Activated CD4-positive, alpha-beta T cell treated with anti-CD3 and anti-CD28 coated beads for 1 hour (primary cell): ENCODE results near the gene PGAM4.
"Not testable (repeated sequence)": the region's sequence is repeated elsewhere in the genome, so short reads cannot be mapped to it uniquely, and the experiment has no call there.

Experiments
- DNase-seq: peaks from one replicate; pipeline ENCODE4 v3.0.0-alpha.2; 2020

Gene PGAM4

DNA sequence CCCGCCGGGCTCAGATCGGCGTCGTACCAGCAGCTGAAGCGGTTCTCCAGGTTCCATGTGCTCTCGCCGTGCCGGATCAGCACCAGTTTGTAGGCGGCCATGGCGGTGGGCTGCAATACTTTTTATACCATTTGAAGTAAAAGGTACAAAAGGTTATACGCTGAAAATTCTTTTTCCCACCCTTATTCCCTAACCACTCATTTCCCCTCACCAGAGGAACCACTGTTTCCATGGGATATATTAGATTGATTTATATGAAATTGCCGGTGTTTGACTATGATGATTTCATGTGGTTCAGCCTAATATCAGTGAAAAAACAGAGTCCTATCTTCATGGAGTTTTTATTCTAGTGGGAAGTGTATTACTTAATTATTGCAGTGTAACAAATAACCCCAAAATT is at the start of gene PGAM4:
Gene PGAM4, minus strand, starts transcription at position 101 of the 400 bp plus-strand sequence. Its CDS starts 0 bp downstream, at position 101.
- DNase-seq = no peak

GRCh38 chrX:78011846-78012245 is 42.4 kb upstream of the PGAM4 start:
- no peak for DNase-seq

DNA sequence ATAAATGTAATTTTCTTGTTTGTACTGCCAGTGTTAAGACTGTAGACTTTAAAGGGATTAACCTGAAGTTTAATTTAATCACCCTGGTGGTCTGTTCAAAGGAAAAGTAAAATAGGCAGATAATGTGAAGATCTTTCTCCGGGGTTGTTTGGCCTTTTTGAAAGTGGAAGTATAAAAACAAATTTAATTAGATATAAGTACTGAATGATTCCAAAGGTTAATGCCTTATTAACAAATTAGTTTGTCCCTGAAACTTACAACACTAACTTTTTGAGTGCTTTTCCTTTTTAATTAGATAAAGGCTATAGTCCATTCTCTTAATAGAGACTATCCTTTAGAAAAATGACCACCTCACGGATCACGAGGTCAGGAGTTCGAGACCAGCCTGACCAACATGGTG is 10.4 kb upstream of the PGAM4 start:
- no peak for DNase-seq

- no peak for DNase-seq
Observed at GRCh38 chrX:77977518-77977917, 8.1 kb upstream of the PGAM4 start.

DNA sequence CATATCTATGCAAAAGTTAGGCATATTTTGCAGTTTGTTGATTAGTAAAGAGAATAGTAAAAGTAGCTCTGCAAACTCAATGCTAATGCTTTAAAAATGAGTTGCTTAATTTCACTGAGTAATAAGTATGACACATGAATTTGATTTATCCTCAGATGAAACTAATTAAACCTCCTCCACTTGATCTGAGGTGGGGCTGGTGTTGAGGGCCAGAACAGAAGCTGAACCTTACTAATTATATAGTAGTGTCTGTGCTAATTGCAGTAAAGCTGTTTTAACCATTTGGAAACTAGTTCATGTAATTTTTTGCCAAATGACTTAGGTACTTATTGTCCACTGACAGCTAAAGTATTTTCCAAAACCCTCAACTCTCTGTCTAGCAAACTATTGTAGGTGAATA is 7.7 kb upstream of the PGAM4 start:
- no peak for DNase-seq

- no peak for DNase-seq
Observed at GRCh38 chrX:77975755-77976154, 6.3 kb upstream of the PGAM4 start.

DNA sequence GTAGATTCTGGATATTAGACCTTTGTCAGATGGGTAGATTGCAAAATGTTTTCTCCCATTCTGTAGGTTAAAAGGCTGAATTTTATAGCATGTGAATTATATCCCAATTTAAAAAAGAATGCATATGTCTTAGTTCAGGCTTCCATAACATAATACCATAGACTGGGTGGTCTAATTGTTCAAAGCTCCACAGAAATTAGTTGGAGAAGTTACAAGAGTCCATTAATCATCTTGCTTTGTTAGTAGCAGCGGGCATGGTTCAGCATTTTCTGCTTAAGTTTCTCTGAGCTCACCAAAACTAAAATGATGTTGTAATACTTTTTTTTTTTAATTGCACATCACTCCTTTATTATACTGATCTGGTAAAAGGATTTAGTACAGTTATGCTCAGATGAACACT is 1.8 kb downstream of the PGAM4 start:
- no peak for DNase-seq

DNA sequence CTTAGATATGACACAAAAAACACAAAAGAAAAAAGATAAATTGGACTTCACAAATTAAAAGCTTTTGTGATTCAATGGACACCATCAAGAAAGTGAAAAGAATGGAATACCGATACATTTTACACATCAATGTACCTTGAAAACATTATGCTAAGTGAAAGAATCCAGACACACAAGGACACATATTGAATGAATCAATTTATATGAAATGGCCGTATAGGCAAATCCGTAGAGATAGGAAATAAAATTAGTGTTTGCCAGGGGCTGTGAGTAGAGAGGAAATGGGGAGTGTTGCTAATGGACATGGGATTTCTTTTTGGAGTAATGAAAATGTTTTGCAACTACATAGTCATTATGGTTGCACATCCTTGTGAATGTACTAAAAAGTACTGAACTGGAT is 3.1 kb downstream of the PGAM4 start:
- DNase-seq = no peak

GRCh38 chrX:77962068-77962902 is 7.2 kb downstream of the PGAM4 start:
- no peak for DNase-seq

- DNase-seq = no peak
Observed at GRCh38 chrX:77961063-77961462, 8.4 kb downstream of the PGAM4 start.

DNA sequence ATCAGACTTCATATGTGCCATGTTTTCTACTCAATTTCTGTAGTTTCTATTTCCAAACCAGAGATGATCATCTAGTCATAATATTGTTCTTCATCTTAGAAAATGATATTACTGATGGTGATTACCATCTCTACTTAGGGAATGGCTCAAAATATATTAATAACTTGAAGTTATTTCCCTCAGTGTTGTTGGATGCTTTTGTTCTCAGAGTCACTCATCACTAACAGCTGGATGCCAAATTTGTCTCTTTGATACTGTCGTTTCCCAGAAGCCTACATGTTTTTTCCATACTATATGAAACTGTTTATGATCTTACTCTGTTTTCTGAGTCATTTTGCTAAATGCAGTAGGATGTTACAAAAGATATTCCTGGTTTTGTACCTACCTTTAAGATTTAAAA is 8.9 kb downstream of the PGAM4 start:
- no peak for DNase-seq

GRCh38 chrX:77953708-77954107 is 15.7 kb downstream of the PGAM4 start:
- DNase-seq = no peak

DNA sequence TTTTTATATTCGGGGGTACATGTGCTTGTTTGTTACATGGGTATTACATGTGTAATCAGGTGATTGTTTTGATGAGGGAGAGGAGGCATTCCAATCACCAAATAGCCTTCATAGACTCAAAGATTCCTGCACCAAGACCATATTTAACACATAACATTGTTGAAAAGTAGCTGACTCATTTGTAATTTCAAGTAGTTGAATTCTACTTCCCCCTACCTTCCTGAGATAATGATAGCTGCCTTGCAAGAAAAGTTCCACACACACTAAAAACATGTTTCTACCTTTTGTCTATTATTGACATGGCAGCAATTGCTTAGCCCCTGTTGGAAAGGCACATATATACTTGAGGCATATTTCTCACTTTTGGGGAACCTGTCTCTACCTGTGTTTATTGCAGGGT is 16.1 kb downstream of the PGAM4 start:
- no peak for DNase-seq

- no peak for DNase-seq
Observed at GRCh38 chrX:77952173-77952572, 17.3 kb downstream of the PGAM4 start.

- no peak for DNase-seq
Observed at GRCh38 chrX:77949840-77950239, 19.6 kb downstream of the PGAM4 start.

DNA sequence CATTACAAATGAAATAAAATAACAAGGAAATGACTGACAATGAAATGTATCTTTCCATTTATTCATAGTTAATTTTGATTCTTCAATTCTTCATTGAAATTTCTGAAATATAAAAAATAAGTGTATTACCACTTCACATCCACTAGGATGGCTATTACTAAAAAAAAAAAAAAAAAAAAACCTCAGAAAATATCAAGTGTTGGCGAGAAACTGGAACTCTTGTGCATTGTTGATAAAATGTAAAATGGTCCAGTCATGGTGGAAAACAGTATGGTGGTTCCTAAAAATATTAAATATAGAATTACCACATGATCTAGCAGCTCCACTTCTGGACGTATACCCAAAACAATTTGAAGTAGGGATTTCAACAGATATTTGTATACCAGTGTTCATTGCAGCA is 22.9 kb downstream of the PGAM4 start:
- DNase-seq = no peak

DNA sequence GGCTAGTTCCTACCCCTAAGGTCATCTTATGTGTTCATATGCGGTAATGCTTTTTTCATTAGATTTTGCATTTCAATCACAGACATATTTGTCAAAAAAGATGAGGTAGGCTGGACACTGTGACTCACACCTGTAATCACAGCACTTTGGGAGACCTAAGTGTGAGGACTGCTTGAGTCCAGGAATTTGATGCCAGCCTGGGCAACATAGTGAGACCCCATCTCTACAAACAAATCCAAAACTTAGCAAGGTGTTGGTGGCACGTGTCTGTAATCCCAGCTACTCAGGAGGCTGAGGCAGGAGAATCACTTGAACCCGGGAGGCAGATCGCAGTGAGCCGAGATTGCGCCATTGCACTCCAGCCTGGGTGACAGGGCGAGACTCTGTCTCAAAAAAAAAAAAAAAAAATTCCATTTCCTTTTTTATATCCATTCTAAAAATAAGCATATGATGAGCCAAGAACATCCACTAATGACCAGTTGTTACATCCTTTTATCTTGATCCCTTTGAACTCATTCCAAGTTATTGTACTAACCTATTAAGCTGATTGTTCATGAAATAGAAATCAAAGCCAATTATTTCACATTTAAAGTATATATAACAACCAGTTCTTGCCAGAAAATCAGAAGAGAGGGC is 23.4 kb downstream of the PGAM4 start:
- DNase-seq = no peak

DNA sequence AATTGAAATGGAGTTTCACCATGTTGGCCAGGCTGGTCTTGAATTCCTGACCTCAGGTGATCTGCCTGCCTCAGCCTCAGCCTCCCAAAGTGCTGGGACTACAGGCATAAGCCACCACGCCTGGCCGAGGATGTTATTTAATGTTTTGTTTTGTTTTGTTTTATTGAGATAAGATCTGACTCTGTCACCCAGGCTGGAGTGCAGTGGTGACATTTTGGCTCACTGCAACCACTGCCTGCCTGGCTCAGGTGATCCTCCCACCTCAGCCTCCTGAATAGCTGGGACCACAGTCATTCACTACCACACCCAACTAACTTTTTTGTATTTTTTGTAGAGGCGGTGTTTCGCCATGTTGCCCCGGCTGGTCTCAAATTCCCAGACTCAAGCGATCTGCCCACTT is 24.4 kb downstream of the PGAM4 start:
- DNase-seq = not testable (repeated sequence)

DNA sequence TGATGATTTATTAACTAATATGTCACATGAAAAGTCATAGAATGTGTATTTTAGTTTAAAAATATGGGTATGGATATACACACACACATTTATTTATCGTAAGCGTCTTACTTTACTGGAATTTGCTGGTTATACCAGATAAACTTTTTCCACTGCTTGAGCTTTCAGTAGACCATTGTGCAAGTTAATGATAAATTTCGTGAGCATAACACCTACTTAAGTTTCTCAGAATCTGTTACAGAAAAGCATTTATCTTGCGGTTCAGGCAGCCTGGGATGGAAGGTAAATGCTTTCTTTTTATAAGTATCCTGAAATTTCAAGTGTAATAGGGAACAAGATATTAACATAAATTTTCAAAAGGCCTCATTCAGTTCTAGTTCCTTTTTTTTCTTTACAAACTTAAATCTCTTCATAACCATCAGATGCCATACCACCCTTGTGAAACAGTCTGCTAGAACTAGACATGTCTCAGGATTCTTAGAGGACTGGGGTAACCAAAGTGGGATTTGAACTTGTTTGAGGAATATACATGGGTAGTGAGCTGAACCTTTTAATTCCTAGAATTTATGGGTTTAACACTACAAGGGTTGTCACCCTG is 31.3 kb downstream of the PGAM4 start:
- DNase-seq = no peak

GRCh38 chrX:77937291-77937690 is 32.1 kb downstream of the PGAM4 start:
- no peak for DNase-seq

DNA sequence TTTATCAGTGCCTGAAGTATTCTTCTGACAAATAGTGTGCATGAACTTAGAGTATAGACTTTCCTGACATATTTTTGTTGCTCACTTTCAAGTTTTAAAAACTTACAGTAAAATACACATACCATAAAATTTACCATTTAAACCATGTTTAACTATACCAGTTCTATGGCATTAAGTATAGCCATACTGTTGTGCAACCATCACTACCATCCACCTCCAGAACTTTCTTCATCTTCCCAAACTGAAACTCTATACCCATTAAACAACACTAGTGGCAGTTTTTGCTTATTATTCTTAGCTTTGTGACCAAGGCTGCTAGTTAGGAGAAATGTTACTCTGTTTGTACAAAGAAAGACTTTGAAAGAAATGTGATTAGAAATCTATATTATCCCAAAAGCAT is 33.1 kb downstream of the PGAM4 start:
- DNase-seq = no peak

- no peak for DNase-seq
Observed at GRCh38 chrX:77935886-77936285, 33.6 kb downstream of the PGAM4 start.

DNA sequence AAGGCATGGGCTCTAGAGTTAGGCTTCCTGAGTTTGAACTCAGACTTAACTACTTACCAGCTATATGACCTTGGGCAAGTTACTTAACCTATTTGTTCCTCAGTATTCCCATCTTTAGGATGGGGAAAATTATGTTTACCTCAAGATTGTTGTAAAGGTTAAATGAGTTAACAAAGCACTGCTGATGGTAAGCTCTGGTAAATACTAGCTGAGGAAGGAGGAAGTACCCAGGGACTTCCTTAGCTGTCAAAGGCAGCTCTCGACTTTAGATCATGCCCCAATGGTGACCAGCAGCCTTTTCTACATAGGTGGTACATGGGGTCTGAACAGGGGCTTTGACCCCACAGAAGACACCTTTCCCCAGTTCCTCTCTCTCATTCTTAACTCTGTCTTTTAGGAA is 38.9 kb downstream of the PGAM4 start:
- no peak for DNase-seq

DNA sequence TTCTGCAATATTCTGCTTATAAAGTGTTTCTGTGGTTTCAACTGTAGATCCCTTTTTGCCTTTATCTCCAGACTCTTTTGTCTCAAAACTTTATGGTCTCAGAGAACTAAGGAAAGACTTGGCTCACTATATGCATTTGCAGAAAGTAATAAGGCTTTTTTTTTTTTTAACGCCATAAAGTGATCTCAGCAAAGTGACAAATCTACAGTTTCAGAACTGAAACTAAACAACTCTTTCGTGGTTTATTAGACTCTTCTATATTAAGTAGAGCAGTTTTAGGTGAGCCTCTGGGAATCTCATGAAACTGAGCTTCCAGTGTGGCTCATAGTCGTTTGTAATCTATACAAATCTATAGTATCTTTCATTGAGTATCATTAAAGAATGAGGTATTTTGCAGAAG is 43.7 kb downstream of the PGAM4 start:
- no peak for DNase-seq
